HG02970 (cell line): ENCODE results near the gene SETD1B.

Experiments
- ATAC-seq: cut with Tn5 transposase; IDR thresholded peaks from one replicate; pipeline ENCODE4 v1.9.1; 2021; ENCODE audit warnings: mild to moderate bottlenecking, moderate library complexity, moderate number of reproducible peaks; ENCODE audit not compliant: unreplicated experiment, low FRiP score

The SETD1B gene

GRCh38 chr12:121794534-121795033, 9.2 kb upstream of the SETD1B start:
- no peak for ATAC-seq

GRCh38 chr12:121795034-121795968, 8.5 kb upstream of the SETD1B start:
- ATAC-seq, result no peak

- no peak for ATAC-seq
Observed at GRCh38 chr12:121796855-121797751, 6.7 kb upstream of the SETD1B start.

- no peak for ATAC-seq
Observed at GRCh38 chr12:121797937-121798786, 5.6 kb upstream of the SETD1B start.

GRCh38 chr12:121798787-121799155, 5.0 kb upstream of the SETD1B start:
- no peak for ATAC-seq

- ATAC-seq, result no peak
Observed at GRCh38 chr12:121799156-121799841, 4.5 kb upstream of the SETD1B start.

DNA sequence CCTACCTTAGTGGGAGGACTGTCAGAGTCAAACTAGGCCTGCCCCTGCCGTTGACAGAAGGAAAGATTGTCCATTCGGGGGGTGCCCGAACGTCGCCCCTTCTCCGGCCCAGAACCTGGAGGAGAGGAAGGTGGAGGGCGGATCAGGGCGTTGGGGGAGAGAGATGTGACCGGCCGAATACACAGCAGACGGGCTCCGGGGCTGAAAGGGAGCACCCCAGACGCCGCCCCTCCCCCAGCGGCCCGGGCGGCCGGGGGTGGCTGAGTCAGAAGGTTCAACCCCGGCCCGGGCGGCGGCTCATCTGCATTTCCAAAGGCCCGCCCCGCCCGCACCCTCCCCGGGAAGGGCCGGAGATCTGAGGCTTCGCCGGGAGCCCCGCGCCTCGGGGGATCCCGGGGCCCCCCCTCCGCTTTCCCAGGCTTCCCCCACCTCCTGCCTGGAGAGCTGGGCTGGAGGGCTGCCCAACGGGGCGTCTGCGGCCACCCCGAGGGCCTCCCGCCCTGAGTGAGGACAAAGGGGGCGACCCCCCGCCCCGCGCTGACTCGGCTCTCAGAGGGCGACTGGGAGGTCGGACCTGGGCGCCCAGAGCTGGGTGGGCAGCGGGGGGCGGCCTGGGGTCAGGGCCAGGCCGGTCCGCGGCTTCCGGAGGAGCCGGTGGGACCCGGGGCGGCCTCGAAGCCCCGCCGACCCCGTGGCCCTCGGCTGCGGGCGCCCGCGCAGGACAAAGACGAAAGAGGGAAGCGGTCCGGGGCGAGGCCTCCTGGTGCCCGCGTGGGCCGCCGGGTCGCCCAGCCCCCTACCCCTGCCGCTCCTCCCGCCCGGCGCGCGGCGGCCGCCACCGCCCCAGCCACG, 3.7 kb upstream of the SETD1B start:
- ATAC-seq, result no peak

DNA sequence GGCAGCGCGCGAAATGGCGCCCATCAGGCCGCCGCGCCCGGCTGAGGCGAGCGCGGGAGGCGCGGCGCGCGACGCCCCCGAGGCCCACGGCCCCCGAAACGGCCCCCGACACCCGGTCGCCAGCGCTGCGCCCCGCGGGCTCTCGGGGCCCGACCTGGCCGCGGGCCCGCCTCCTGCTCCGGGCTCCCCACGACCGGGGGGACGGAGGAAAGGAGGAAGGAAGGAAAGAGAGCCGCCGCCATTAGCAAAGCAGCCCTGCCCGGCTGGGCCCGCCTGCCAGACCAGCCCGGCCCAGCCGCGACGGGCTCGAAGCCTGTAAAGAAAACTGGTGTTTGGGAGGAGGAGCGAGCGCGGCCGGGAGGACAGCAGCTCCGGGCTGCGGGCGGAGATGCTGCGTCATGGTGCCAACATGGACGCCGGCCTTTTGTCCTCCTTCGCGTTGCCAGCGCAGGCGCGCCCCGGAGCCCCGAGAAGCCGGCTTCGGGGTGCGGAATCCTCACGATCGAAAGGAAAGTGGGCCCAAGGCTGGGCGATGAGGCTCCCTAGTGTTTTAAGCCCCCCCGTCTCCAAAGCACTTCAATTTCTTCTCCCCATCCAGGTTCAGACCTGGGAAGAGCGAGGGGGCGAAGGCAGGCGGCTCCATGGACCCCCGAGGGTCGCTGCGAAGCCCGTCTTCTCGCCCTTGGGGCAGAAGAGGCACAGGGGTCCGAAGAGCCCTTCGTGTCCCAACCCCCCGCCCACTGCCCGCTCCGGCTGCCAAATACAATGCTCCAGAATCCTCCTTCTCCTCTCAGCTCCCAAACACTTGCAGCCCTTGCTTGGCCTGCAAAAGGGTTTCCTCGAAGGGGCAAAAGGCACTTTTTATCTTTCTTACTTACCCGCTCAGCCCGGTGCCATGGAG, 2.9 kb upstream of the SETD1B start:
- no peak for ATAC-seq

DNA sequence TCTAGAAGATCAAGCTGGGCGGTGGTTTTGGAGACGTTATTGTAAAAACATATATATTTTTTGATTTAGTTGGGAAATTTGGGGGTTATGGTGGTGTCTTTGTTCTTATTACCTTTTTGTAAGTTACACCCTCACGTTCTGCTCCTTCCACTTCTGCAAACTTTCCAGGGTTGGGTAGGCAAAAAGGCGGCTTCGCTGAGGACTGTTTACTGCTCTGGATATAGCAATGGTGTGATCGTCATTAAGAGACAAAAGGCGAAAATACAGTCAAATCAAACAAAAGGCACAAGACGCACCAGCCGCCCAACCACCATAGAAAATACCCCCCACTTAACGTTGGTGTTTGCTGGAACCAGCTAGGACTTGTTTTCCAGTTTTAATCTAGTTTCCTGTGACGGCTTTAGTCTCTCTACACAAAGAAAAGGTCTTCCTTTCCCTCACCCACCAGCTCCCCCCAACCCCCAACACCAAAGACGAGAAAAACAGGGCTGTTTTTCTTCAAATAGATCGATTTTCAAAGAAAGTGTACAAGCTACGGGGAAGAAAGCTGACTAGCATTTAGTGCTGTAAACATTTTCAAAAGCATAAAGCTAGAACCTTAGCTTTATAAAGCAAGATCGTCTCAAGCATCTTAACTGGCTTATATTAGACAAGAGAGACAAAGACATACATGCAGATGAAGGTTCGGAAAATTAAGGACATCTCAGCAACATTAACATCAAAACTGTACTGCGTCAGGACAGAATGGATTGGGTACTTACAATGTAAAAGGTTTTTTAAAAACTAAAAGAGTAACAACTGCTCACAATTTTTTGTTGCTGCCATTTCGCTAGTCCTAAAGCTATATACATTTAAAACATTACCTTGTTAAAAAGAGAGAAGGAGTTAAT, 2.0 kb upstream of the SETD1B start:
- no peak for ATAC-seq

GRCh38 chr12:121802485-121802842, 1.3 kb upstream of the SETD1B start:
- ATAC-seq, result no peak

- ATAC-seq, result no peak
Observed at GRCh38 chr12:121802843-121803698, 738 bp upstream of the SETD1B start.

DNA sequence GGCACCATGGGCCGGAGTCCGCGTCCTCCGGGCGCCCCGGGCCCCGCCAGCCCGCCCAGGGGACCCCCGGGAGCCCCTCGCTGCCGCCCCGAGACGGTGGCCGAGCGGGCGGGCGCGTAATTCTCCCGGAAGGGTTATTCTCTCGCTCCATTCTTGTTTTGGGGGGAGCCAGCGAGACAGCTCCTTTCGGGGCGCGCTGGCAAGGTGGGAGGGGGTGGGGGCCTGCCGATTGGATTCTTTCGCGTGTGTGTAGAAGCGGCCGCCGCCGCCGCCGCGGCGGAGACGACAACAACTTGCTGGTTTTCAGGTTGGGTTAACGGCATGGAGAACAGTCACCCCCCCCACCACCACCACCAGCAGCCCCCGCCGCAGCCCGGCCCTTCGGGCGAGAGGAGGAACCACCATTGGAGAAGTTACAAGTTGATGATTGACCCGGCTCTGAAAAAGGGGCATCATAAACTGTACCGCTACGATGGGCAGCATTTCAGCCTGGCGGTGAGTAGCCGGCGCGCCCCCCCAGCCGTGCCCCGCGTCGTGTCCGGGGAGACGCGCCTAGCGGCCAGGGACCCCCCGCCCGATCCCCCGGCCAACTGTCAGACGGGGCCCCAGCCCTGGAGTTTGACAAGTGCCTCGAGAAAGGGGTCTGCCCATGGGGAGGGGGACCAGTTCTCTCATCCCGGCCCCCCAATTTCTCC, 755 bp downstream of the SETD1B start:
- no peak for ATAC-seq

DNA sequence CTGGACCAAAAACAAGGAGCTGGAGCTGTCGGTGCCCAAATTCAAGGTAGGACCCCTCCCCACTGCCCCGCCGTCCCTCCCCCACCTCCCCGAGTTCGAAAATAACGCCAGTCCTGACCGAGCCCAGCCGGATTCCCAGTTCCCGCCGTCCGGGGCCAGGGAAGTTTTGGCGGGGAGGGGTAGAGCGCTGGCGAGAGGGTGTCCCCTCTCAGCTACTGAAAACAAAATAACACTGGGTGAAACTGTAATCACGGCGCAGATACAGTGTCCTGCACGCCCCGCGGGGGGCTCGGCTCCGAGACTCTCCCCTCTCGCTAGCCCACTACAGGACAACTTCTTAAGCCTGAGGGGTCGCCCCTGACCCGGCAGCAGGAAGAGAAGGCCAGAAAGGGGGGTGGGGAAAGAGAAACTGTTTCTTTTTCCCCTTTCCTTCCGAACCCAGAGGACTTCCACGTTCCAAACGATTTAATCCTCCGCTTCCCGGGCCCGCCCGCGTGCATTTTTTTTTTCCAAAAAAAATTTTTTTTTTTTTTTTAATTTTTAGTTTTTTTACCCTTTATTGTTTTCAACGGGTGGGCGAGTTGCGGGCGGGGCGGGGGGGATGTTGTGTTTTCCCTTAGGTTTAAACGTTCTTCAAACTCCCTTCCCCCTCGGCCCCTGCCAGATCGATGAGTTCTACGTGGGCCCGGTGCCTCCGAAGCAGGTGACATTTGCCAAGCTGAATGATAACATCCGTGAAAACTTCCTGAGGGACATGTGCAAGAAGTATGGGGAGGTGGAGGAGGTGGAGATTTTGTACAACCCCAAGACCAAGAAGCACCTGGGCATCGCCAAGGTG, 1.6 kb downstream of the SETD1B start:
- ATAC-seq, result no peak

GRCh38 chr12:121806009-121806545, 2.3 kb downstream of the SETD1B start:
- ATAC-seq, result no peak
